ENCODE data around the gene FAM171A1. TPM values are rescaled to one million over a fixed set of nuclear protein-coding genes. Genes with fewer than 3 reads are reported as not detected.

FAM171A1 gene
- total and polyA plus RNA-seq, 2 of the 13 experiments (the other 11 are each of a cell fraction or from before 2014, with no cell fraction given) = 21.5 to 34.7 TPM

DNA sequence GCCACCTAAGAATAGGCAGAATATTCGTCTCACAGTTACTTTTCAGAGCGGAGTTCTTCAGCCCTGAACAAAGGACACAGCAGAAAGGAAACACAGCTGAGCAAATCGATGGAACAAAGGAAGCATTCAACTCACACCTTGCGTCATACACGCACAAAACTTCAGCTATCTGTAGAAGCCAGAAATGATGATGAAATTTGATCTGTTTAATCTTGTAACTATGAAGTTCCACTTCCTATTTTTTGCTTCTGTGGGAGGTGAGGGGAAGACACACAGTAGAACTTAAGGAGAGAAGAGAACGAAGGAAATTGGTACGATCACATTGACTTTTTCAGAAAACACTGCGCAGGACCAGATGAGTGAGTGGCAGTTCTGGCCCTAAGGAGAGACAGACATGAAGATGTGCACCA is 26.2 kb downstream of the FAM171A1 start (continued):
- TF ChIP-seq NR2C2 (CRISPR knock-in tag; IDR thresholded peaks at IDR 0.05; ENCODE audit: borderline replicate concordance) (peak; percentile 54; the same call in 1 of the 2 replicates), ZFY (CRISPR knock-in tag; IDR thresholded peaks at IDR 0.05) (no peak), ZNF556 (CRISPR knock-in tag; IDR thresholded peaks at IDR 0.05; ENCODE audit: borderline replicate concordance) (0 out of 2 replicates have a peak, but pooled peaks have one; percentile 37), SKIL (CRISPR knock-in tag; IDR thresholded peaks at IDR 0.05; ENCODE audit: borderline replicate concordance) (peak; percentile 30; the same call in 1 of the 2 replicates), NFIB (CRISPR knock-in tag; IDR thresholded peaks at IDR 0.05; ENCODE audit: borderline replicate concordance) (no peak), ZBTB20 (CRISPR knock-in tag; IDR thresholded peaks at IDR 0.05; ENCODE audit: borderline replicate concordance, low read depth) (peak; percentile 64; the same call in 1 of the 2 replicates), KDM1A (CRISPR knock-in tag; IDR thresholded peaks at IDR 0.05) (peak; percentile 48), CCDC6 (CRISPR knock-in tag; IDR thresholded peaks at IDR 0.05) (peak; percentile 47; the same call in 1 of the 2 replicates), HIC2 (CRISPR knock-in tag; IDR thresholded peaks at IDR 0.05; ENCODE audit: low read depth) (no peak), ZNF614 (CRISPR knock-in tag; IDR thresholded peaks at IDR 0.05; ENCODE audit: borderline replicate concordance) (peak; percentile 74), ZNF703 (CRISPR knock-in tag; IDR thresholded peaks at IDR 0.05; ENCODE audit: borderline replicate concordance) (no peak), THYN1 (CRISPR knock-in tag; IDR thresholded peaks at IDR 0.05; ENCODE audit: borderline replicate concordance, low read depth) (no peak), POLR2AphosphoS5 (IDR thresholded peaks at IDR 0.05; ENCODE audit: low read depth, low read length) (no peak), ERF (CRISPR knock-in tag; IDR thresholded peaks at IDR 0.05) (peak; percentile 72), ZNF569 (CRISPR knock-in tag; IDR thresholded peaks at IDR 0.05; ENCODE audit: borderline replicate concordance) (no peak), ZNF274 (CRISPR knock-in tag; IDR thresholded peaks at IDR 0.05) (no peak), REPIN1 (CRISPR knock-in tag; IDR thresholded peaks at IDR 0.05; ENCODE audit: borderline replicate concordance, low read depth) (peak; percentile 90), EED (CRISPR knock-in tag; IDR thresholded peaks at IDR 0.05) (no peak), ZNF24 (IDR thresholded peaks at IDR 0.05) (0 out of 2 replicates have a peak, but pooled peaks have one; percentile 11), ZHX1 (CRISPR knock-in tag; IDR thresholded peaks at IDR 0.05; ENCODE audit: low read depth) (peak; percentile 89)
- TF ChIP-seq, protein P1, sequence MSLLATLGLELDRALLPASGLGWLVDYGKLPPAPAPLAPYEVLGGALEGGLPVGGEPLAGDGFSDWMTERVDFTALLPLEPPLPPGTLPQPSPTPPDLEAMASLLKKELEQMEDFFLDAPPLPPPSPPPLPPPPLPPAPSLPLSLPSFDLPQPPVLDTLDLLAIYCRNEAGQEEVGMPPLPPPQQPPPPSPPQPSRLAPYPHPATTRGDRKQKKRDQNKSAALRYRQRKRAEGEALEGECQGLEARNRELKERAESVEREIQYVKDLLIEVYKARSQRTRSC (CRISPR knock-in tag; IDR thresholded peaks at IDR 0.05; ENCODE audit: low read depth) = no peak
